ENCODE measurements around the gene APOL4.
"Not testable (repeated sequence)": the region's sequence is repeated elsewhere in the genome, so short reads cannot be mapped to it uniquely, and the experiment has no call there.

APOL4 gene

DNA sequence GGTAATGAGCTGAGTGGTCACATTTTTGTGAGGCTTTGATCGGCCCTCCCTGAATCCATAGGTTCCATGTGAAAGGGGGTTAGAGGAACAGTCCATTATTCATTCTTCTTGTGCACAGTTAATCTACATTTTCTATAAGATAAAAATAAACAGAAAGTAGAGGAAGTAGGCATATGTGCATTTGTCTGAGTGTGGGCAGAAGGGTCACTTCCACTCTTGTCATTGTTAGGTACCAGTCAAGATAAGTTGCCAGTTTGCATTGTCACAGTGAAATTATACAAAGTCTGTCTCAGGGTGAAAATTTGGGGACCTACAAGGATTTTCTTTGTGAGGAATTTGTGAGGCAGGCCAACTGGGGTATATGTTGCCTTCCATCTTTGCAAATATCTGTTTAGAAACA lies 4.6 kb upstream of the APOL4 start:
- DNase-seq (ENCODE audit: low spot score), result no peak

DNA sequence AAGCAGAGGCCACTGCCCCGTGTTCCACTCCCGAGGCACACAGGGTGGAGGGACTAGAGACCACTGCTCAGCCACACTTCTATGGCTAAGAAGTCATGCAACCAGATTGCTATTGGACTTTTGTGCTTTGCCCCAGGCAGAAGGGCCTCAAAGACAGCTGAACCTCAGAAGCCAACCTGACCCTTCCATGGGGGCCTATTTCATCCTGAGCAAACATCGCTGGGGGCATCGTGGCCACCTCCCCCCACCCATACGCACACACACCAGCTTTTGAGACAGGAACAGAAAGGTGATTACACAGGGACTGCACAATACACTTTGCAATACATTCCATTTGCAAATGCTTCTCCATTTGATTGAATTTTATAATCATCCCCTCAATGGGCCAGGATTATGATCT lies 4.0 kb upstream of the APOL4 start:
- not testable (repeated sequence) for DNase-seq (ENCODE audit: low spot score)

DNA sequence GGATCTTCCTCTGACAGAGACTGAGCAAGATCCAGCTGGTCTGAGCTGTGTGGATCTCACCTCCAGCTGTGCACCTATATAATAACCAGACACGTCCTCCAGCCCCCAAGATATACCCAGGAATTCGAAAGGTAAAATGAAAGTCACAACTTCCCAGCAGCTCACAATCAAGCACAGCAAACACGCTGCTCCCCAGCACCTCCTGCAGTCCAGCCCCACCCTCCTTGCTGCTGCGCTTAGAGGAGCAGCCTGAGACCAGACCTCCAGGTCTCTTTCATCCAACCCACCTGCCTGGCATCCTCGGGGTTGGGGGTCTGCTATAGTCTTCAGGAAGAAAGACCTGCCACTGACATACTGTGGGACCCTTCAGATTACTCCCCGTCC lies 3.0 kb upstream of the APOL4 start:
- no peak for DNase-seq (ENCODE audit: low spot score)

DNA sequence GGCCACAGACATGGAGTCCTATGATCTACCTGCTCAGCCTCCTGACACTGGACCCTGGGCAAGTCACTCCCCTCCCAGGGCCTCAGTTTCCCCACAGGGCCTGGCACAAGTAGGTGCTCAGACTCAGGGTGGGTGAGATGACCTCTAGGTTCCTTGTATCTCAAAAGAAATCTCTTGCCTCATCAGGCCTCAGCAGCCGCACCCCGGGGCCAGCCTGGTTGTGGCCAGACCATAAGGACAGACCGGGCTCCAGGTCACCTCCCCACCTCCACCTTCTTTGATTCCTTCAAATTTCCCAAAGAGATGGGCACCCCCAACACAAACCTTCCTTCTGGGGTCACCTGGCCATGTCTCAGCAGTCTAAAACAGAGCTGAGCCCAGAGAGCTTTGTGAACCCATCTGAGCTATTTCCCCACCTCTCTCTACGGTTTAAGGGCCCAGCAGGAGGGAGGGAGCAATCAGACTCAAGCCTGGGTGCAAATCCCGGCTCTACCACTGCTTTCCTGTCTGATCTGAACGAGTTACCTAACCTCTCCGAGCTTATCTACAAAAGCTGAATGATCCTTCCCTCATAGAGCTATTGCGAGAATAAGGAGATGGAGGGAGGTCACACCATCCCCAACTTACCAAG lies 2.5 kb upstream of the APOL4 start:
- DNase-seq (ENCODE audit: low spot score), result no peak

DNA sequence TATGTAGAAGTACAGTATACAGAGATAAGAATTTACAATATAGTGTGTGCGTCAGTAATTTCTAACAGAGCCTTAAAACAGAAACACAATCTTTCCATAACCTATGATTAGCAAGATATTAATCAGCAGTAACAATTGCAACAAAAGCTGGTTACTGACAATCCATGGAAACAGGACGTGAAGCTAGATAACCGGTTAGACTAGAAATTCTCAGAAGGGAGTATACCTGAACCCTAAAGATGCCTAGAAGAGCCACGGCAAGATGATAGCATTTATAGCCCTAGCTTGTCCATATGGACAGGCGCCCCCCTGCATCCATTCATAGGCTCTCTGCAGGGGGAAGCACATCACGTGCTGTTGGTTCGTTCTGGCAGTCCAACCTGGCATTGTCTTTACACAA lies 1.8 kb upstream of the APOL4 start:
- DNase-seq (ENCODE audit: low spot score), result not testable (repeated sequence)

DNA sequence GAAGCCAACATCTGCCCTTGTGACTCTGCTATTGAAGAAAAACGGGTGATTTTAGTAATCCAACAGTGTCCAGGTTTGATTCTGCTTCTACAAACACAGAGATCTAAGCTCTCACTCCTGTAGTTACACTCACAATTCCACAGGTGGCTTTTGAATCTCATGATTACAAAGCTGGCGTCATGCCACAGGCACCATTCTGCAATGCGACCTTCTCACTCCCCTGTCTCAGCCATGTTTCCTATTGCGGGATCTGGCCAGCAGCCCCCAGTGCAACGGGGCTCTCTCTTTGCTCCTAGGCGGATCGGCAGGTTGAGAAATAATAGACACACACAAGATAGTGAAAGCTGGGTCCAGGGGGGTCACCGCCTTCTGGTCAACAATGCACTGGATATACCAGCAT lies 1.3 kb upstream of the APOL4 start:
- DNase-seq (ENCODE audit: low spot score), result not testable (repeated sequence)

DNA sequence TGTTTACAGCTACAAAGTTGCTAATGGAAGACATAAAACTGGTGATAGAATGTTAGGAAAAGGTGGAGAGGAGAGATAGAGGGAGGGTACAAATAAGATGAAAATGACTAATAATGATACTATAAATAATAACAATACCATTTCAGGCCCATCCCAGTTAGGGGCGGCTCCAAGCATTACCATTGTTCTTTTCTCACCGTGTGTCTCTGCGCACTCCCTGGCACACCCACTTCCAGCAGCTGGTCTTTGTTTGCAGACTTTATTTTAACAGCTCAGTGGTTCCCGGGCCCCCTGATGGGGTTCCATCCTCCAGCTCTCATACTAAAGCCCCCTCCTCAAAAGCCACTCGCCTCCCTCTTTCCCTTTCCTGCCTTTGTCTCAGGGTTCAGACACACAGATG lies 584 bp downstream of the APOL4 start:
- DNase-seq (ENCODE audit: low spot score), result not testable (repeated sequence)

DNA sequence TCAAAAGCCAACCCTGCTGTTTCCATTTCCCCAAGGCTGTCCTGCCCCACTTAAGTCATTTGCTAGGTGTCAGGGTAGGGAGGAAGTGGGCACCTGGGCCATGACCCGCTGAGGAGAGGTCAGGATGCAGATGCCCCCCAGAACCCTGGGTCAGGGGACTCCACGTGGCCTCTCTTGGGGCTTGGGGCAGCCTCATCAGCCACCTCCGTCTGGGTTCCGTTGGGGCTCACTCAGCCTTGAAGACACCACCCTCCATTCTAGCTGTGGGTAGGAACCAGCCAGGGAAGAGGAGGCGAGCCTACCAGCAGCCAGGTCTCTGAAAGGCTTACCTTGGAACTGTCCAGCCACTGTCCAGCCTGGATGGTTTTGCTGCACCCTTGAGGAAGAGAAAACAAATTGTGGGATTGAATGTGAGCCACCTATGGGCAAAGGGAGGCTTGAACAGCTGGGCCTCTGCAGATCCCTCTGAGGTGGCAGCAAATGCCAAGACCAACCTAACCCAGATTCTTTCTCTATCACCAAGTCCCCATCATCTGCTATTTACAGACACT lies 2.5 kb downstream of the APOL4 start:
- DNase-seq (ENCODE audit: low spot score), result no peak

DNA sequence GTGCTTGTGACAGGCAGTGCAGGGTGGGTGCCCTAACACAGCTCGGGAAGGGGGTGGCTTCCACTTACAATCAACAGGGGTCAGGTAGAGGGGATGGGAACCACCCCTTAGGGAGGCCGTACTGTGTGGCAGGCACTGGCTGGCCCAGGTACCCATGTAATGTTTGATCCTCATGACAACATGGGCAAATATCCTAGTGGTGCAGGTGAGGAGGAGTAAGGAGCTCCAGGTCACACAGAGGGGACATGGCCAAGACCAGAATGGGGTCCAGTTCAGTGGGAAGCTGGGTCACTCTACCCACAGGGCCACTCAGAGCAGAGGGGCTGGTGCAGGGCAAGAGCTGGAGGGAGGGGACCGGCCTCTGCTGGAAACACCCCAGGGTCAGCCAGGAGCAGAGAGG lies 3.1 kb downstream of the APOL4 start:
- no peak for DNase-seq (ENCODE audit: low spot score)

DNA sequence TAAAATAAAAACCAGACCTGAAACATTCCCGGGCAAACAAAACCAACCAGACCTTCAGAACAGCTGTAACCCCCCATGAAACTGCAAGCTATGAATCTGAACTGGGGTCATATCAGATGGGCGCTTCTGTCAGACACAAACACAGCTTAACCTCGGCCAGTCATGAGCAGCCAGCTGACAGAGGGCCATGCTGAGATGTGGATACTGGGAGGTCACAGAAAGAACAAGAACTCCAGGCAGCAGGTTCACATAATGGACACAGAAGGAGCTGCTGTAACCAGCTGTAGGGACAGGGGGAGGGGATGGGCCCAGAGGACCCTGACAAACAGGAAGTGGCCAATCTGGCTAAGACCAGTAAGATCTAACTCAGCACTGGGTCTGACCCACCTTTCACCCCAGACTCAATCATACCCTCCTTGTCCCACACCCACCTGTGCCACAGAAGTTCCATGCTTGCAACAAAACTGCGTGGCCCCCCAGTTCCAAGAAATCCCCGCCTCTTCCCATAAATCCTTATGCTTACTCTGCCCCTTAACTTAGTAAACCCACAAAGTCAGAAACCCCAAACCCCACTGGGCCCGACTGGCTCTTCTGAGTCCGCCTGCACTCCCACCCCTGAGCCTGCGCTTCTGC lies 4.0 kb downstream of the APOL4 start:
- DNase-seq (ENCODE audit: low spot score), result no peak

DNA sequence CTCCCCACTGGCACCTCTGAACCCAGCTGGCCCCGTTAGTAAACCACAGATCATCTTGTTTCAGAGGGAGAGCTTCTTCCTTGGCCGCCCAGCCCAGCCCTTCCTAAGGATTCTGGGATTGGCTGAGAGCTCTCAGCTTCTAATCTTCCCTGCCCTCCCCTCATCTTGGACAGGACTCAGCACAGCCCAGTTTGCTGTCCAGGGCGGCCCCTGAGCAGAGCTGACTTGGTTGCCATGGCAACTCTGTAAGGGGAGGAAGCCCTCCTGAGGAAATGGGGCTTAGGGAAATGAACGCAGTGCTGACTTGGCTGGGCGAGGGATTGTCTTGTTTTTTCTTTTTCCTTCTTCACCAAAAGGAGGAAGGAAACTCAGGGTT lies 4.6 kb downstream of the APOL4 start:
- no peak for DNase-seq (ENCODE audit: low spot score)

DNA sequence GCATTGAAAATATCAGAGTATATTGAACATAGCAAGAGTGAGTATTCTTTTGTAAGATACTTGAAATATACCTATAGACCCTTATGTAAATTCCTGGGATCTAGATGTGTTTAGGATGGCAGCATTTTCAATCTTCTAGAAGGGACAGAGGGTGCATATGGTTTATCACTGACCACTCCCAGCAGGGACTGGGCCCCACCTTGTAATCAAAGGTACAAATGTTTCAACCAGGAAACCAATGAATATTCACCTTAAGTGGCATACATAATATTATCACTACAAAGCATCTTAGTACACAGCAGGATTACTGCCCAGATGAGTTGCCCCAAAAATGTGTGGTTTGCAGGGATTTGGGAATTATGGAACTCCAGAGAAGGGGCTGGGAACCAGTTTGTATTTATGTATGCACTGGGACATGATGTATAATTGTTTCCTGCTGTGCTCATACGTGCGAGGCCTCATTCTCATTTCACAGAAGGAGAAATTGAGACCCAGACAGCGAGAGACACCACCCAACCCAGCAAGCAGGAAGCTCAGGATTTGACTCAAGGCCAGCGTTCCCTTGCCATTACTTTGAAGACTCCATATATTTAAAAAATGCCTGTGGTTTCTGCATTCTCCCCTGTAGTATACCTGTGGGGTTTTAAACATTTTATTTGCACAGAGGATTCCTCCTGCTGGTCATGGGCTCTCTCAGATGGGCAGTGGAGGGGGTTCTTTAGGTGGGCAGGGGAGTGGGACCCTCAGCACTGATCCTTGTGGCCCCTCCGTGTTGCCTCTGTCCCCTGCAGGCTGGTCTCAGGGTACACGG lies 5.2 kb downstream of the APOL4 start:
- DNase-seq (ENCODE audit: low spot score), result no peak

DNA sequence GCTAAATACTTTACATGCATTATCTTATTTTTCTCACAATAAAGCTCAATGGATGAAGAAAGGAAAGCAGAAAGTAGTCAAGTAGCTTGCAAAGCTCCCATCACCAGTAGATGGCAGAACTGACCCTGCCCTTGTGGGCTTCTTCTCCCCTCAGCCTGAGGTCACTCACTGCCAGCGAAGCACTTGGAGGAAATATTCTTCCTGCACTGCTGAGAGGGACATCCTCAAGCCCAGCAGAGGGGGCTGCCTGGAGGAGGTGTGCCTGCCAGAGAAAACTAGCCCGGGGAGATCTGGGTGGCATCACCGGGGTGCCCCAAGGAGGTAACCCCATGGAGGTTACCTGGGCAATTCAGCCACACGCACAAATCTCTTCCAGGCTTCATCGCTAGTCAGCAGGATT lies 6.6 kb downstream of the APOL4 start:
- DNase-seq (ENCODE audit: low spot score), result peak; percentile 81

DNA sequence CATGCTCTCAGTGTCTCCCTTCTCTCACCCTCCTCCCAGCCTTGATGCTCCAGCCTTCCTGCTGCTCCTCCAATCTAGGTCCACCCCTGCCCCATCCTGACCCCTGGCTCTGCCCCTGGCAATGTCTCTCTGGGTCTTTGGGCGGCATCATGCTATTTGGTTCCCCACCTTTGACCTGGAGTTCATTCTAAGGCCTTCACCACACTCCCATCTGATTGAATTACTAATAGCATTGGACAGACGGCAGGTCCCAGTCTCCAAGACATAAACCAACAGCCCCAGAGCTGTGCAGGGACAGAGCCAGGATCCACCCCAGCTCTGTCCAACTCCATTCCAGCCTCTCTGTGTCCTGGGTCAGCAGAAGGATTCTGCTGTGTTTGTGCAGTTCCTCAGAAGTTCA lies 7.2 kb downstream of the APOL4 start:
- DNase-seq (ENCODE audit: low spot score), result no peak

DNA sequence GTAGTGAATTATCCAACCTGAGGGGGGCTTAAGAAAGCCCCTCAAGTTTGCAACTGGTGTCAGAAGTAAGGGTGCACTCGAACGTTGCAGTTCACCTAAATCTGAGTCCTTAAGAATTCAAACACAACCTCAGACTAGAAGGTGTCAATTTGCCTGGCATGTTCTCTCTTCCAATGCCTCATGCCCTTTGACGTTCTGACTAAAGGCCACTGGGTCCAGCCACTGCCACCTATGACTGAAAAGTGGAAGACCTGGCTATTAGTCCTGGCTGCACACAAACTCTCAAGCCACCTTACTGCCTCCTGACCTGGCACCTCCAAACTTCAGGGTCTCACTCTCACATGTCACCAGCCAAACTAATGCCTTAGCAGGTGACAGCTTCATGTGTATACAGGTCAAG lies 8.0 kb downstream of the APOL4 start:
- no peak for DNase-seq (ENCODE audit: low spot score)

DNA sequence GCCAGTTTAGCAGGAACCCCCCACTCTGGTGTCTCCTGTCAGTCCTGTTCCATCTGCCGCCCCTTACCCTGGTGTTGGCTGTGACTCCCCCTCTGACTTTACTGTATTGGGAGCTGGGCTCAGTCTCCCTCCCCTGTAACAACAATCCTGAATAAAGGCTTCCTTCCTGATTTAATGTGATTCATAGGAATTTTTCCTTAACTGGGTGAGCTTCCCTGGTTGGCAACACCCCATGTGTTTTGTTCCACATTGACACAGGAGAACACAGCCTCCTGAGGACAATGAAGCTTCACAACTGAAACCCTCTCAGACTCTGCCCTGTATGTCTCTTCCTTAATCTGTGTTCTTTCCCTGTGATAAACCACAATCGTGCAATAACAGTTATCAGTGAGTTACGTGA lies 8.4 kb downstream of the APOL4 start:
- no peak for DNase-seq (ENCODE audit: low spot score)

DNA sequence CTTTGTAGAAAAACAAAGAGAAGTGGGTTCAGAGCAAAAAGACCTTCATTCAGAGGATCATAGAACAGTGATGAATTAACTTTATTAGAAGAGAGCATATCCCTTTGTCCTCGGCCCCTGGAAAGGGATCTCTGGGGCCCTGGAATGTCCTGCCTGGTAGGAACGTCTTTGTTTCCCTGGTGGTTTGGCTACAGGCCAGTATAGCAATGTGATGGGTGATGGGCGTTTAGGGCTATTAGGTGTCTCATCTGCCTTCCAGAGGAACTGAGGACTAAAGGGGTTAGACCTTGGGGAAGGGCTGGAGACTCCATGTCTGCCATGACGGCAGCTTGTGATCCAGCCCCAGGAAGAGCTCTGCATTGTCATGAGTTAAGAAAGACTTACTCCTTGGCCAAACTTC lies 9.1 kb downstream of the APOL4 start:
- peak; percentile 48 for DNase-seq (ENCODE audit: low spot score)

DNA sequence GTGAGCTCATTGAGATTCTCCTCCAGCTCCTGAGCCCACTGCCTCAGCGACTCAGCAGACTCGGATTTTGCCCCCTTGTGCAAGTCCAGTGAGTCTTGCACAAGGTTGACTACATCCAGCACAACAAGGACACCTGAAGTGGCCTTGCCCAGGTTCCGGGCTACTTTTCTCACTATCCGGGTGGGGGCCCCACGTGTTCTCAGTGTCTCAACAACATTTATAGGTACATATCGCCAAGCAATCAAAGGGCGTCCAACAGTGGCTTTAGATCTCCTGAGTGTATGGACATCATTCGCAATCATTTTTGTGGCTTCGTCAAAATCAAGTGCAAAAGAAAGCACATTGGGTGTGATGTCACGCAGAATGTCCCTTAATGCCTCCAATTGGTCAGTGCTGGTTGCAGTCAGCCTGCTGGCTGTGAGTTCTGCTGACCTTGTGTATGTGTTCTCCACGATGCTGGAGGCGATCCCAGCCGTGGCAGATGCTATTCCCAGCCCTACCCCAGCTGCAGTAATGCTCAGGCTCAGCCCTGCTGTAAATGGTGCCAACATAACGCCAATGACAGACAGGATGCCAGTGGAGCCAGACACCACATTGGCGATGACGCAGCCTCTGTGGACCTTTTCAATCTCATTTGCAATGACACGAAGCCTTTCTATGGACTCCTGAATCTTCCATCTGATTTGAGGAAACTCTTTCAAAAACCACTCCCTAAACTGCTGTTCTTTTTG lies 10.3 kb downstream of the APOL4 start:
- no peak for DNase-seq (ENCODE audit: low spot score)

DNA sequence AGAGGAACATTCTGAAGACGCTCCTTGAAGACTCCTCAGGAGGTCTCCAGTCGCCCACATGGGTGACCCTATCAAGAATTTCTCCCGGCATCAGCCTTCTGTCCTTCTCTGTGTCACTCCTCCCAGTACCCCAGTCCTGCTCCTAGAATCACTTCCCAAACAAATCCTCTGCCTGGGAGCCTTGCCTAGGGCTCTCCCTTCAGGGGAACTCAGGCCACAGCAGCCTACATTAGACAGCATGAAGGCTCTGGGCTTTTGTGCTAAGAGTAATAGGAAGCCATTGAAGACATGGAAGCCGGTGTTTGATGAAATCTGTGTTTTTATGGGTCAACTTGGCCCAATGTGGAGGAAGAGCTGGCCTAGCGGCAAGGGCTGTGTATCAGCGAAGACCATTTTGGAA lies 13.7 kb downstream of the APOL4 start:
- DNase-seq (ENCODE audit: low spot score), result not testable (repeated sequence)

DNA sequence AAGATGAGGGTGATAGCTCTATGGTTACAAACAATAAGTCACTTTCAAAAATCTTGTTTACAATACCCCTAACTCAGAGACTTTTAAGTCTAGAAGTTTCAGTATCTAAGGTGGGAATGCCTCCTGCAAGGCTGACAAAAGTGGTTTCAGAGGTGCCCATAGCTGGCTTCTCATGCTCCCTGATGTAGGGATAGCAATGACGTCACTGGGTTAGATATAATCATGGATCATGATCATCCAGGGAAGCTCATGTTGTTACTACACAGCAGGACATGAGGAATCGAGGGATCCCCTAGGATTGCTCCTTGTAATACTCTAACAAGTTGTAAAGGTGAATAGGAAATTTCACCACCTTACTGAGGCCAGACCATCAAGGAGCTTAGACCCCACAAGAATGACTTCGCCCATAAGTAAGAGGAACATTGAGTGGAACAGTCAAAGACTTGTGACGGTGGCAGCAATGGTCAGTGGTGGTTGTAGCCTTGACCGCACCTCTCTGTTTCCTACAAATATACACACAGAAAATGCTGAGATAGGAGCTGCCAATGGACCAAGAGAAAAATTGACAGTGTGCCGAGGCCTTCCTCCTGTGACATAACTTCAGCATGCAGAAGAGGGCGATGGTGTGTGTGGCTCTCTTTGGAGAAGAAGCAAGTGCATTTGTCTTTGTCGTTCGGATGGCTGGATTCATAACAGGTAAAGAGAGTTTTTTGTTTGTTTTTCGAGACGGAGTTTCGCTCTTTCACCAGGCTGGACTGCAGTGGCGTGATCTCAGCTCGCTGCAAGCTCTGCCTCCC lies 15.6 kb downstream of the APOL4 start:
- no peak for DNase-seq (ENCODE audit: low spot score)

DNA sequence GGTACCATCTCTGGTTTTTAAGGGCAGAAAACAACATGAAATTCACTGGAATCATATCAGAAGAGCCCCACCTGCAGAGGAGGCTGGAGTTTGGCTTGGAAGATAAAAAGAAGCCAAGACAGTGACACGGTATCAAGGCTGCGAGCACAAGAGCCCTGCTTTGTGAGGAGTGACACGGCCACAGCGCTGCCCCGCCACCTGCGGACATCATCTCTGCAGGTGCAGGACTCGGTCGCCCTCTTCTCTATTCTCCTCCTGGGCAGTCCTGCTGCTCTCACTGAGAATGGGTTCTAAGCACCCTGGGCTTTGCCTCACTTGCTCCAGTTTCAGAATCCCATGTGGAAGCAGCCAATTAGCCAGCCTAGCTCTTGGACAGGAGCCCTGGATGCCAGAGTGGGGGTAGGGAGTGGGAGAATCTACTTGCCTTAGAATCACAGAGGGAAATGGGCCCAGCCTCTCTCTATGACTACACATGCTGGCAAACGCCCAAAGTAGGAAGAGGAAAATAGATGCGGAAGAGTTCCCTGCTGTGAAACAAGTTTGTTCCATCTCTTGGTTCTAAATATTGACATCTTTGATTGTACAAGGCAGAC lies 17.1 kb downstream of the APOL4 start:
- DNase-seq (ENCODE audit: low spot score), result no peak

Data from COLO829 (cell line).